ENCODE data around the gene CNN2. TPM values are rescaled to one million over a fixed set of nuclear protein-coding genes. Genes with fewer than 3 reads are reported as not detected.

CNN2 gene
- total and polyA plus RNA-seq, 2 of the 8 experiments (the other 6 are each of a cell fraction or from before 2014, with no cell fraction given), result 189 to 551 TPM

- peaks cover 6 to 16% of the 10 kb centered on the region in 2 experiments for H4K20me1 ChIP-seq (replicated peaks in 1 of 2; ENCODE audit: control insufficient read depth in 1 of 2, insufficient read depth in 2 of 2, low read length in 2 of 2)
- H3K79me1 ChIP-seq (ENCODE audit: low read depth, low read length), result peaks cover 5% of the 10 kb centered on the region
- H2BK15ac ChIP-seq (ENCODE audit: low read length), result no peak overlapping the region
- H4K8ac ChIP-seq (ENCODE audit: extremely low read depth, insufficient read depth, low read length), result peak overlapping the region; percentile 66; the same call in 1 of the 2 replicates
- H3K36me3 ChIP-seq (ENCODE audit: control insufficient read depth in 2 of 4, insufficient read depth in 4 of 4, low read length in 3 of 4), result peaks cover 7 to 33% (median 22%) of the 10 kb centered on the region in 4 experiments; a peak in 6 of 8 replicates
- H2BK5ac ChIP-seq (ENCODE audit: low read depth, low read length), result no peak overlapping the region
- no peak overlapping the region for H2AK5ac ChIP-seq (ENCODE audit: low read depth, low read length)
- H2BK12ac ChIP-seq (ENCODE audit: low read depth, low read length), result no peak overlapping the region
- H3K27ac ChIP-seq (ENCODE audit: low read depth, low read length), result no peak overlapping the region
- FAIRE-seq (no peak), DNase-seq (ENCODE audit: low read depth in 1 of 2, low spot score in 2 of 2) (no peak)
- no peaks in the 10 kb centered on the region for H3K9me3 ChIP-seq (ENCODE audit: insufficient read depth in 2 of 2, low read depth in 1 of 2, low read length in 1 of 2)
- peaks cover 0 to 17% of the 10 kb centered on the region in 2 experiments; a peak in 2 of 4 replicates for H3K79me2 ChIP-seq (ENCODE audit: control insufficient read depth in 1 of 2, insufficient read depth in 2 of 2, low read length in 2 of 2)
- peaks cover 0 to 4% (median under 1%) of the 10 kb centered on the region in 4 experiments; a peak in 4 of 7 replicates for H3K4me1 ChIP-seq (replicated peaks in 1 of 4; ENCODE audit: control insufficient read depth in 3 of 4, insufficient read depth in 4 of 4, low read length in 3 of 4)
- no peak overlapping the region for H2BK20ac ChIP-seq (ENCODE audit: low read length)
- no peak overlapping the region for H3K4me2 ChIP-seq (ENCODE audit: insufficient read depth in 1 of 2, low read depth in 2 of 2, low read length in 2 of 2)
- no peak overlapping the region for H4K91ac ChIP-seq (replicated peaks; ENCODE audit: insufficient read length, low read length)
- no peak overlapping the region for H3K4me3 ChIP-seq (ENCODE audit: extremely low read depth in 1 of 4, insufficient read depth in 2 of 4, low read depth in 3 of 4, low read length in 4 of 4)
- no peak overlapping the region for H4K5ac ChIP-seq (ENCODE audit: insufficient read length, low read depth, low read length)
- H3K23ac ChIP-seq (ENCODE audit: insufficient read length), result no peak overlapping the region
- no peak overlapping the region for H3K4ac ChIP-seq (replicated peaks; ENCODE audit: insufficient read length, low read depth, low read length)
- POLR2A ChIA-PET (ENCODE audit: partially characterized antibody), result interaction anchor here (0.7 to 1.7 kb wide), 6 partner anchors 20 to 182 kb away, joined by 3 to 5 read pairs (median 4); partner anchors contain the start of genes ARHGAP45, RNU6-2 and TMEM259
- no peak overlapping the region for H3K18ac ChIP-seq (ENCODE audit: extremely low read depth, low read length)
- CTCF ChIA-PET (ENCODE audit: partially characterized antibody), result interaction anchor here (0.9 to 1.6 kb wide), 6 partner anchors 12 to 252 kb away, joined by 3 to 7 read pairs (median 4); no protein-coding TSS in a partner anchor
- H3K23me2 ChIP-seq (ENCODE audit: low read depth, low read length), result peaks cover 4% of the 10 kb centered on the region; the same call in 1 of the 2 replicates
- no peak overlapping the region for H2BK120ac ChIP-seq (replicated peaks; ENCODE audit: low read depth, low read length)
- H3K27me3 ChIP-seq (replicated peaks in 1 of 4; ENCODE audit: control insufficient read depth in 3 of 4, extremely low read depth in 1 of 4, insufficient read depth in 3 of 4, low read length in 3 of 4), result no peaks in the 10 kb centered on the region
- no peak overlapping the region for H2AFZ ChIP-seq (ENCODE audit: low read length)
- no peak overlapping the region for H3K14ac ChIP-seq (ENCODE audit: insufficient read length)
- H3K9ac ChIP-seq (replicated peaks in 1 of 4; ENCODE audit: extremely low read depth in 1 of 4, low read depth in 3 of 4, low read length in 3 of 4), result no peak overlapping the region
- WGBS, 2 experiments (ENCODE audit: extremely low coverage in 1 of 2, insufficient coverage in 1 of 2, insufficient read length in 1 of 2, insufficient replicate concordance in 2 of 2, low coverage in 1 of 2, low lambda C conversion rate in 2 of 2, missing lambda C conversion rate in 1 of 2), result 88% methylated on average over 13 of the region's 15 CpGs; no CpG with 5 or more reads in 1 of the 2 experiments
- H3K56ac ChIP-seq (replicated peaks; ENCODE audit: insufficient read length, low read depth, low read length), result no peak overlapping the region
- TF ChIP-seq YY1 (IDR thresholded peaks at IDR 0.05; ENCODE audit: low read depth, low read length) (no peak), POLR2AphosphoS5 (IDR thresholded peaks at IDR 0.05; ENCODE audit: low read depth, low read length) (no peak), RBBP5 (IDR thresholded peaks at IDR 0.05; ENCODE audit: borderline replicate concordance, low read depth, low read length) (no peak), RNF2 (IDR thresholded peaks at IDR 0.05; ENCODE audit: borderline replicate concordance, low read depth, low read length, missing control alignments, poor library complexity, severe bottlenecking) (no peak), KDM5A (IDR thresholded peaks at IDR 0.05; ENCODE audit: low read length) (no peak), SIX5 (IDR thresholded peaks at IDR 0.05; ENCODE audit: low read depth, low read length) (no peak), NANOG (IDR thresholded peaks at IDR 0.05; ENCODE audit: insufficient read depth, low read depth, low read length, poor library complexity, severe bottlenecking) (no peak), CTCF (IDR thresholded peaks at IDR 0.05; ENCODE audit: control extremely low read depth in 1 of 3, insufficient read depth in 1 of 3, low read depth in 1 of 3, low read length in 3 of 3) (no peak), GTF2F1 (IDR thresholded peaks at IDR 0.05; ENCODE audit: borderline replicate concordance, low read depth, low read length) (no peak), CBX8 (IDR thresholded peaks at IDR 0.05; ENCODE audit: borderline replicate concordance, low read depth, low read length) (no peak)
Measured at GRCh38 chr19:988510-988909, 37.9 kb upstream of the CNN2 start.

Data from H1 (cell line).